PC-9 (cell line): ENCODE measurements around the gene UFC1.

Experiments
- EZH2 ChIP-seq: fragments of 200-600 bp; sonication (generic); IDR thresholded peaks from 2 replicates; pipeline ENCODE4 v1.8.0; 2017; ENCODE audit warnings: antibody characterized with exemption, low read depth
- TF ChIP-seq, protein P1 (sequence below): fragments of 200-600 bp; sonication (generic); conservative IDR thresholded peaks from 2 replicates; pipeline ENCODE4 v1.6.1; 2017; ENCODE audit warnings: mixed run types, antibody characterized with exemption, mild to moderate bottlenecking, moderate library complexity

- TF ChIP-seq EZH2 = no peak
- TF ChIP-seq, protein P1, sequence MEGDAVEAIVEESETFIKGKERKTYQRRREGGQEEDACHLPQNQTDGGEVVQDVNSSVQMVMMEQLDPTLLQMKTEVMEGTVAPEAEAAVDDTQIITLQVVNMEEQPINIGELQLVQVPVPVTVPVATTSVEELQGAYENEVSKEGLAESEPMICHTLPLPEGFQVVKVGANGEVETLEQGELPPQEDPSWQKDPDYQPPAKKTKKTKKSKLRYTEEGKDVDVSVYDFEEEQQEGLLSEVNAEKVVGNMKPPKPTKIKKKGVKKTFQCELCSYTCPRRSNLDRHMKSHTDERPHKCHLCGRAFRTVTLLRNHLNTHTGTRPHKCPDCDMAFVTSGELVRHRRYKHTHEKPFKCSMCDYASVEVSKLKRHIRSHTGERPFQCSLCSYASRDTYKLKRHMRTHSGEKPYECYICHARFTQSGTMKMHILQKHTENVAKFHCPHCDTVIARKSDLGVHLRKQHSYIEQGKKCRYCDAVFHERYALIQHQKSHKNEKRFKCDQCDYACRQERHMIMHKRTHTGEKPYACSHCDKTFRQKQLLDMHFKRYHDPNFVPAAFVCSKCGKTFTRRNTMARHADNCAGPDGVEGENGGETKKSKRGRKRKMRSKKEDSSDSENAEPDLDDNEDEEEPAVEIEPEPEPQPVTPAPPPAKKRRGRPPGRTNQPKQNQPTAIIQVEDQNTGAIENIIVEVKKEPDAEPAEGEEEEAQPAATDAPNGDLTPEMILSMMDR = no peak
Observed at GRCh38 chr1:161157867-161158266, 4.1 kb downstream of the UFC1 start.
